Measurements from ENCODE around the gene MFSD12.
A peak's percentile ranks its signal among the peaks of the same experiment; 100 is the strongest.
"Not testable (repeated sequence)": the region's sequence is repeated elsewhere in the genome, so short reads cannot be mapped to it uniquely, and the experiment has no call there.

MFSD12 gene

DNA sequence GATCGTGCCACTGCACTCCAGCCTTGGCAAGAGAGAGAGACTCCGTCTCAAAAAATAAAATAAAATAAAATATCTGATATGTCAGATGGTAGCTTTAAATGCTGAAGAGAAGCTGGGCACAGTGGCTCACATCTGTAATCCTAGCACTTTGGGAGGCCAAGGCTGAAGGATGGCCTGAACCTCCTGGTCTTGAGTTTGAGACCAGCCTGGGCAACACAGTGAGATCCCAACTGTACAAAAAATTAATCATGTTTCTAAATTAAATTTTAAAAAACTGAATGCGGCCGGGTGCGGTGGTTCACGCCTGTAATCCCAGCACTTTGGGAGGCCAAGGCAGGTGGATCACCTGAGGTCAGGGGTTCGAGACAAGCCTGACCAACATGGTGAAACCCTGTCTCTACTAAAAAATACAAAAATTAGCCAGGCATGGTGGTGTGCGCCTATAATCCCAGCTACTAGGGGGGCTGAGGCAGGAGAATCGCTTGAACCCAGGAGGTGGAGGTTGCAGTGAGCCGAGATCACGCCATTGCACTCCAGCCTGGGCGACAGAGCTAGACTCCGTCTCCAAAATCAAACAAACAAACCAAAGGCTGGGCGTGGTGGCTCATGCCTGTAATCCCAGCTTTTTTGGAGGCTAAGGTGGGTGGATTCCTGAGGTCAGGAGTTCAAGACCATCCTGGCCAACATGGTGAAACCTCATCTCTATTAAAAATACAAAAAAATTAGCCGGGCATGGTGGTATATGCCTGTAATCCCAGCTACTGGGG lies 26.8 kb upstream of the MFSD12 start:
- not testable (repeated sequence) for DNase-seq (ENCODE audit: low read depth)

DNA sequence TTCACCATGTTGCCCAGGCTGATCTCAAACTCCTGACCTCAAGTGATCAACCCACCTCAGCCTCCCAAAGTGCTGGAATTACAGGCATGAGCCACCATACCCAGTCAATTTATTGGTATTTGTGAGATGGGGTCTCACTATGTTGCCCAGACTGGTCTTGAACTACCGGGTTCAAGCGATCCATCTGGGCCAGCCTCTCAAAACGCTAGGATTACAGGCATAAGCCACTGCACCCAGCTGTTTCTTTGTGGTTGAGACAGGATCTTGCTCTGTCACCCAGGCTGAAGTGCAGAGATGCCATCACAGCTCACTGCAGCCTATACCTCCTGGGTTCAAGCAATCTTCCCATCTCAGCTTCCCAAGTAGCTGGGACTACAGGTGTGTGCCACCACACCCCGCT lies 24.4 kb upstream of the MFSD12 start:
- DNase-seq (ENCODE audit: low read depth), result not testable (repeated sequence)

DNA sequence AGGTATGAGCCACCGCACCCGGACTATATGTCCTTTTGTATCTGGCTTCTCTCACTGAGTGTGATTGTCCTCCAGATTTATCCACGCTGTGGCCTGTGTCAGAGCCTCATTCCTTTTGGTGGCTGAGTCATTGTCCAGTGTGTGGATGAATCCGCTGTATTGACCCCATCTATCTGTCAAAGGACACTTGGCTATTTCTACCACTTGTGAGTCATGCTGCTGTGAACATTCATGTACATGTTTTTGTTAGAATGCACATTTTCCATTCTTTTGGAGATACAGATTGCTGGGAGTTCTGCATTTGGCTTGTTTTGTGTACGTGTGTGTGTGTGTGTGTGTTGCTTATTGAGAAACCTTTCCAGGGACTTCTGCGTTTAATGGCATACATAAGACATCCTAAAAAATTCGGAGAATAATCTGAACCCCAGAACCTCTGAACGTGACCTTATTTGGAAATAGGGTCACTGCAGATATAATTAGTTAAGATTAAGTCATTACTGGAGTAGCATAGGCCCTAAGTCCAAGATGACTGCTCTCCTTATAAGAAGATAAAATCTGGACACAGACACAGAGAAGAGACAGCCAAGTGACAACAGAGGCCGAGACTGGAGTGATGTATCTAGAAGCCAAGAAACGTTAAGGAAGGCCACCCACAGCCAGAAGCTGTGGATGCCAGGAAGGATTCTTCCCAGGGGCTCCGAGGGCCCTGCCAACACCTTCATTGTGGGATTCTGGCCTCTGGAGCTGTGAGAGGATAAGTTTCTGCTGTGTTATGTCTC lies 23.0 kb upstream of the MFSD12 start:
- no peak for DNase-seq (ENCODE audit: low read depth)

DNA sequence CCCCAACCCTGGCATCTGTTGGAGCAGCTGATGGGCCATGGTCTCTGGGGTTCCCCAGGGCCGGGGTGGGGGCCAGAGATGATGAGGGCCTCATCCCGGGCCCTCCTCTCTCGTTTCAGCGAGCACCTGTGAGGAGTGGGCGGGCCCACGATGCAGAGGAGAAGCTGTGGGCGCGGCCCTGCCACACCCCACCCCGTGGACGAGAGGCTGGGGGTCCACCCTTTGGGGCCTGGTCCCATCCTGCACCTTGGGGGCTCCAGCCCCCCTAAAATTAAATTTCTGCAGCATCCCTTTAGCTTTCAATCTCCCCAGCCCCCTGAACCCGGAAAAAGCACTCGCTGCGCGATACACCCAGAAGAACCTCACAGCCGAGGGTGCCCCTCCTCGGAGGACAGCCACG lies 21.0 kb upstream of the MFSD12 start:
- no peak for DNase-seq (ENCODE audit: low read depth)

DNA sequence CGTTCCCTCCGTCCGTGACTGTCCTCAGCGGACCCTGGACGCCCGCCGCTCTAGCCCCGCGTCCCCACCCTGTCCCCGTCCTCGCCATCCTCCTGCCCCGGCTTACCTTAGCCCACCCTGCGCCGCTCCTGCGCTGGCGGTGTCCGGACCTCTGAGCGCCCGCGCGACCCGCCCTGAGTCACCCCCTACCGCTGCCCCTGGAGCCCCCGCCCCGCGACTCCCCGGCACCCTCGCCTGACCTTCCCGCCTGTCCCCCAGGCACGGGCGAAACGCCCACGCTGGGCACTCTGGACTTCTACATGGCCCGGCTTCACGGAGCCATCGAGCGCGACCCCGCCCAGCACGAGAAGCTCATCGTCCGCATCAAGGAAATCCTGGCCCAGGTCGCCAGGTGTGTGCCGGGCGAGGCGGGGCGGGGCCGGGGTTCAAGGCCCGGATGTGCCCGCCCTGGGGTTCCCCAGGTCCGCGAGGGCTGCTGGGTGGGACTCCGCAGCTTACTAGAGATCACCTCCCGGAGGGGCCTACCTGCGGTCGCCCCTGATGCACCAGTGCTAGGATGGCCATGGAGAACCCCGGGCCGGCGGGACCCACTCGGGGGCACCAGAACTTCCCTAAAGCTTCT lies 20.4 kb upstream of the MFSD12 start:
- no peak for DNase-seq (ENCODE audit: low read depth)

- DNase-seq (ENCODE audit: low read depth), result no peak
These were observed 19.5 kb upstream of the MFSD12 start for GRCh38 chr19:3576696-3577443.

DNA sequence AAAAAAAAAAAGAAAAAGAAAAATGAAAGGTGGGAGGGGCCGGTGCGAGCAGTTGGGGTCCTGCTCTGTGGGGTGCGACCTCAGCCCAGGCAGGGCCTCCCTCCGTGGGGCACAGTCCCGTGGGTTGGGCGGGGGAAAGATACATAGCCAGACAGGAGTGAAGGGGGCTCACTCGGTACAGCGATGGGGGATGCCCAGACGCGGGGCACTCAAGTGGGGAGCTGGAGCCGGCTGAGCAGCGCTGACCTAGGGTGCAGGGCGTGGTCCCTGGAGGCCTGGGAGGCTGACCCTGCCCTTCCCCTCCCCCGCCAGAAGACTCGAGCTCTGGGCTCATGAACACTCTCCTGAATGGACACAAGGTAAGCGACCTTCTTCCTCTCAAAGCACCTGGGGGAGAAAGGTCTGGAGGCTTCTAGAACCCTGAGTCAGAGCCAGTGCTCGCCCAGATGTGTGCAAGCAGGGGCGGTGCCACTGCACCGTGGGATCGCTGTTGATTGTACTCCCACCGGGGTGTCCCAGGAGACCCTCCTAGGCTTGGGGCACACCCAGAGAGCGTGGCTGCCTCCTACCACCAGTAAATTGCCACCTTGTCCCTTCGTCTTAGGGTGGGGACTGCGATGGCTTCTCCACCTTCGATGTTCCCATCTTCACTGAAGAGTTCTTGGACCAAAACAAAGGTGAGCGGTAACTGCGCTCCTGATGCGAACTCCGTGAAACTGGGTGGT lies 18.7 kb upstream of the MFSD12 start:
- no peak for DNase-seq (ENCODE audit: low read depth)

- no peak for DNase-seq (ENCODE audit: low read depth)
These were observed 17.9 kb upstream of the MFSD12 start for GRCh38 chr19:3575260-3575741.

DNA sequence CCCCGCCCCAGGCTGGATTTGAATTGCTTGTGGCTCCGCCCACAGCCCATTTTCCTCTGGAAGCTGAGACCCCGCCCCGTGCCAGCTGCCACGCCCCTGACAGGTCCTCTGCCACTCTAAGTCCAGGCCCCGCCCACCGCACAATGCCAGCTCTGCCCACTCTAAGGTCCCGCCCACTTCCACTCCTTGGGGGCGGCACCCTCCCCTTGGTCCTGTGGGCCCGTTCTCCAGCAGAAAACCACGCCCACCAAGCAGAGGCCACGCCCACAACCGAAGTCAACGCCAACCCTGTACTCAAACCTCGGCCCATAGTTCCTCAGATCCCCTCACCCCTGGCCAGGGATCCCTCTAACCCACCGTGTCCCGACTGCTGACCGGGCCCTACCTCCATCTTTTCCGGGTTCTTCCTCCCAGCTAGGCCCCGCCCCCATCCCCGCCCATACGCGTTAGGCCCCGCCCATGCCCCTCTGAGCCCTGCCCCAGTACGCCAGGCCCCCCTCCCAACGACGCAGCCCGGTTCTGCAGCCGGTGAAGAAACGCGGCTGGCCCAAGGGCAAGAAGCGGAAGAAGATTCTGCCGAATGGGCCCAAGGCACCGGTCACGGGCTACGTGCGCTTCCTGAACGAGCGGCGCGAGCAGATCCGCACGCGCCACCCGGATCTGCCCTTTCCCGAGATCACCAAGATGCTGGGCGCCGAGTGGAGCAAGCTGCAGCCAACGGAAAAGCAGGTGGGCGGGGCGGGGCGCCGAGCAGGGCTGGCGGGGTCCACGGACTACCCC lies 16.7 kb upstream of the MFSD12 start:
- peak; percentile 77 for DNase-seq (ENCODE audit: low read depth)

GRCh38 chr19:3573162-3573857 lies 15.9 kb upstream of the MFSD12 start:
- no peak for DNase-seq (ENCODE audit: low read depth)

DNA sequence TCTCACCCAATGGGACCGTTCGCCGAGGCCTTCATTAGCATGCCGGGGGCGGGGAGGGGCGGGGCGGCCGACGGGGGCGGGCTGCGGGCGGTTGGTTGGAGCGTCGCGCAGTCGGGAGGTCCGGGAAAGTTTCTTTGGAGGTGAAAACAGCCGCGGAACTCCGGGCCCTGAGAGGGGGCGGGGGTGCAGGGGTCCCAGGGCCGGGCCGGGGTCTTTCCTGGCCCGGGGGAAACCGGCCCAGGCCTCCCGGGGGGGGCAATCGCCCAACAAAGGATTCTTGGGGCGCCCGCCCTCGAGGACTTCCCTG lies 15.4 kb upstream of the MFSD12 start, which contains the start of gene HMG20B:
TSS of gene HMG20B (plus strand) at position 90 of the 307 bp plus-strand sequence. CDS start 366 bp downstream, outside the sequence.
- no peak for DNase-seq (ENCODE audit: low read depth)

DNA sequence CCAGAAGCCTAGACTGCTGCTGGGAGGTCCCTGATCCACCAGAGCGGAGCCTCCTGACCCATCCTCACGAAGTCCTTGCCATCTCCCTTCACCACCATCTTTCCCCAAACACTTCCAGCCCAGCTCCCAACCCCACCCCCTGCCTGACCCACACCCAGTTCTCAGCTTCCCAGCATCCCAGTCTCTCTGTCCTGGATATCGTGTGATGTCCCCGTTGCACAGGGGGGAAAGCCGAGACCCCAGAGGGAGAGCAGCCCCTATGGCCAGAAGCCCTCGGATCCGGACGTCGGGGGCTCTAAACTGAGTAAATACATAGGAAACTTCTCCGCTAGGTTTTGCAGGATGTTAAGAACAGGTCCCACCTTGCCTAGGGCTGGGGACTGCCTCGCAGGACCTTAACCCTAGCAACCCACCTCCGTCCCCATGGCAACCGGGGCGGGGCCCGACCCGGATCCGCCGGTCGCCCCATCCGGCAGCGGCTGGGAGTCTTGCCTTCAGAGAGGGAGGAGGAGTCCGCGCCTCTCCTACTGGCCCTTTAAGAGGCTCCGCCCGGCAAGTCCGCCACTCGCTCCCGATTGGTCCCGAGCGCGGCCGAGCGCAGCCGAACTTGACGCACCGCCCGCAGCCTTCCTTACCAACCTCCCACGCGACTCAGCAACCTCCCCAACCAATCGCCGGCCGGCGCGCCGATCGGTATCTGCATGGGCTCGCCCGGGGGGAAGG lies 14.9 kb upstream of the MFSD12 start:
- peak; percentile 99 for DNase-seq (ENCODE audit: low read depth)

DNA sequence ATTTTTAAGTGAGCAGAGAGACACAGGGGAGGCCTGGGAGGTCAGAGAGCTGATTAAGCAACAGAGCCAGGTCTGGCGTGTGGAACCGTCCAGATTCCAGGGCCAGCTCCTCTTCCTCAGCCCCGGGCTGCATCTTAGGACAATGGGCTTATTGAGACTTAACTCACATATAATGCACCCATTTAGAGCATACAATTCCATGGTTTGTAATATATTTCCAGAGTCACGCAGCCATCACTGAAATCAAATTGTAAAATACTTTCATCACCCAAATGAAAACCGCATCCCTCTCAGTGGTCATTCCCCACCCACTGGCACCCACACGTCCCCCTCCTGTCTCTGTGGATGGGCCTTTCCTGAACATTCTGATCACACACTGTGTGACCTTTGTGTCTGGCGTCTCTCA lies 13.2 kb upstream of the MFSD12 start:
- DNase-seq (ENCODE audit: low read depth), result no peak

DNA sequence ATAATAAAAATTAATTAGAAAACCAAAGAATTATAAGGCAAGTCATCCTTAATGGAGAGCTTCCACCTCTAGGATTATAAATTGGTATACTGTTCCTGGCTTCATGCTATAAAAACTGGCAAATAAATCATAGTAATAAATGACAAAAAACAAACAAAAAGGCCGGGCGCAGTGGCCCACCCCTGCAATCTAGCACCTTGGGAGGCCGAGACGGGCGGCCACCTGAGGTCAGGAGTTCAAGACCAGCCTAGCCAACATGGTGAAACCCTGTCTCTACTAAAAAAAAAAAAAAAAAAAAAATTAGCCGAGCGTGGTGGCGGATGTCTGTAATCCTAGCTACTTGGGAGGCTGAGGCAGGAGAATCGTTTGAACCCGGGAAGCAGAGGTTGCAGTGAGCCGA lies 12.7 kb upstream of the MFSD12 start:
- not testable (repeated sequence) for DNase-seq (ENCODE audit: low read depth)

GRCh38 chr19:3565139-3565538 lies 7.8 kb upstream of the MFSD12 start:
- no peak for DNase-seq (ENCODE audit: low read depth)

DNA sequence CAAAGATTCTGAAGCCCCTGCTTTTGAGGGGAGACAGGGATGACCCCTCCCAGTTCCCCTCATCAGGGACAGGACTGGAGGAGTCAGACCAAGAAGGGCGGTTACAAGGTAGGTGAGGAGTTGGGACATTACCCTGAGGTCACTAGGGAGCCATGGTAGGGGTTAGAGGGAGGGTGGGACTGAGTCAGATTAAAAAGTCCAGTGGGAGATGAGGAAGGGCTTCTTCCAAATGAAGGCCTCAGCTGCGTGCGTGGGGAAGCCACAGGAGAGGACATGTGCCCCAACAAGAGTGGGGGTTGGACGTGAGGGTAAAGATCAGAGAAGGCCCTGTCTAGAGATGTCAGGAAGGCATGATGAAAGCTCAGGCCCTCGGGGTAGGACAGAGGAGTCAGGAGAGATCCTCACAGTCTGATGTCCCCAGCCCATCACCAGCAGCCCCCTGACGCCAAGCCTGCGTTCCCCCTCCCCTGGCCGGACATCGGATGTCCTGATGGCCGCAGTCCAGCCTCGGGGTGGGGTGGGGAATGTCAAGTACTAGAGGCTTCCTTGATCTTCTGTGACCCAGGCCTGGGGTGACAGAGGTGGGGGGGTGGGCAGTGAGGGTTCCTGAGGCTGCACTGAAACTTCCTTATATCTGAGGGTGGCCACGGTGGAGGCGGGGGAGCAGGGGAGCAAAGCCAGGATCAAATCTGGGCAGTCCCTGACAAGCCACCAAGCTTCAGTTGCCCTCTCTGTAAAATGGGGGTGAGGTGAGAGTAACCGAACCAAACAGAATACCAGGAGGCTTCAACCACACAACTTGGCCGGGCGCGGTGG lies 6.5 kb upstream of the MFSD12 start:
- no peak for DNase-seq (ENCODE audit: low read depth)

GRCh38 chr19:3556978-3557460 lies 367 bp downstream of the MFSD12 start:
- peak; percentile 65 for DNase-seq (ENCODE audit: low read depth)

DNA sequence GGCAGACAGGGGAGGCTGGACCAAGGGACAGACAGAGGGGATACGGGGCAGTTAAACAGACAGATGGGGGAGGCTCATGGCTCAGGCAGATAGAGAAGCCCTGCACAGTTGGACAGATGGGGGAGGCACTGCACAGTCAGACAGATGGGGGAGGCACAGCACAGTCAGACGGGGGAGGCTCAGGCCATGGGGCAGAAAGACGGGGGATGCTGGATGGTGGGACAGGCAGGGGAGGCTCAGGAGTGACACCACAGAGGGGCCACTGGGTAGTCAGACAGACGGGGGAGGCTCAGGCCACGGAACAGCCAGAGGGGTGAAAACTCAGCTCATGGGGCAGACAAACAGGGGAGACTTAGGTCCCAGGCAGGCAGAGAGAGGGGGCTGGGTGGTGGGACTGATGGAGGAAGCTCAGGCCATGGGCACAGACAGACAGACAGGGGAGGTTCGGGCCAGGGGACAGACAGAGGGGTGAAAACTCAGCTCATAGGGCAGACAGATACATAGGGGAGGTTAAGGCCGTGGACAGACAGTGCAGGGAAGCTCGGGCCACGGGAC lies 886 bp downstream of the MFSD12 start:
- DNase-seq (ENCODE audit: low read depth), result no peak
